Activated naive CD8-positive, alpha-beta T cell (primary cell): ENCODE data around the gene B4GALT1.

Source experiments
- H3K27ac Mint-ChIP-seq: one replicate; pipeline ENCODE4 v1.8.0; 2021; ENCODE audit warnings: mixed read lengths
- H3K27me3 Mint-ChIP-seq: one replicate; pipeline ENCODE4 v1.8.0; 2021; ENCODE audit warnings: mixed read lengths
- H3K36me3 Mint-ChIP-seq: one replicate; pipeline ENCODE4 v1.8.0; 2021; ENCODE audit warnings: mixed read lengths
- H3K4me1 Mint-ChIP-seq: one replicate; pipeline ENCODE4 v1.8.0; 2021; ENCODE audit warnings: low read depth, mixed read lengths
- H3K4me3 Mint-ChIP-seq: one replicate; pipeline ENCODE4 v1.8.0; 2021; ENCODE audit warnings: mild to moderate bottlenecking, mixed read lengths
- H3K9me3 Mint-ChIP-seq: one replicate; pipeline ENCODE4 v1.8.0; 2021; ENCODE audit warnings: low read depth, mixed read lengths

B4GALT1 gene

GRCh38 chr9:33142535-33142934 is 24.6 kb downstream of the B4GALT1 start:
- Mint-ChIP-seq H3K27ac (peak overlapping the region; percentile 71), H3K36me3 (no peaks in the 10 kb centered on the region), H3K27me3 (no peaks in the 10 kb centered on the region), H3K4me3 (peak overlapping the region; percentile 67), H3K9me3 (no peaks in the 10 kb centered on the region), H3K4me1 (peaks cover 88% of the 10 kb centered on the region)

GRCh38 chr9:33140401-33141360 is 26.5 kb downstream of the B4GALT1 start:
- no peaks in the 10 kb centered on the region for H3K9me3 Mint-ChIP-seq
- H3K27me3 Mint-ChIP-seq = no peaks in the 10 kb centered on the region
- peak overlapping the region; percentile 75 for H3K4me3 Mint-ChIP-seq
- H3K27ac Mint-ChIP-seq = peak overlapping the region; percentile 92
- H3K36me3 Mint-ChIP-seq = no peaks in the 10 kb centered on the region
- H3K4me1 Mint-ChIP-seq = peaks cover 90% of the 10 kb centered on the region

- no peaks in the 10 kb centered on the region for H3K36me3 Mint-ChIP-seq
- peak overlapping the region; percentile 41 for H3K27ac Mint-ChIP-seq
- peak overlapping the region; percentile 40 for H3K4me3 Mint-ChIP-seq
- H3K27me3 Mint-ChIP-seq = no peaks in the 10 kb centered on the region
- H3K9me3 Mint-ChIP-seq = no peaks in the 10 kb centered on the region
- H3K4me1 Mint-ChIP-seq = peaks cover 88% of the 10 kb centered on the region
Measured at GRCh38 chr9:33139421-33140228, 27.5 kb downstream of the B4GALT1 start.

- Mint-ChIP-seq H3K36me3 (no peaks in the 10 kb centered on the region), H3K4me1 (peaks cover 82% of the 10 kb centered on the region), H3K9me3 (no peaks in the 10 kb centered on the region), H3K27me3 (no peaks in the 10 kb centered on the region), H3K4me3 (peak overlapping the region; percentile 8), H3K27ac (peak overlapping the region; percentile 41)
Measured at GRCh38 chr9:33138768-33139167, 28.4 kb downstream of the B4GALT1 start.

GRCh38 chr9:33137781-33138264 is 29.3 kb downstream of the B4GALT1 start:
- Mint-ChIP-seq H3K27me3 (no peaks in the 10 kb centered on the region), H3K36me3 (no peaks in the 10 kb centered on the region), H3K9me3 (no peaks in the 10 kb centered on the region), H3K4me1 (peaks cover 75% of the 10 kb centered on the region), H3K27ac (peak overlapping the region; percentile 90), H3K4me3 (no peak overlapping the region)

GRCh38 chr9:33136721-33137670 is 30.1 kb downstream of the B4GALT1 start:
- Mint-ChIP-seq H3K4me1 (peaks cover 71% of the 10 kb centered on the region), H3K9me3 (no peaks in the 10 kb centered on the region), H3K36me3 (peaks cover 3% of the 10 kb centered on the region), H3K27me3 (no peaks in the 10 kb centered on the region), H3K4me3 (peak overlapping the region; percentile 63), H3K27ac (peak overlapping the region; percentile 90)

- H3K4me1 Mint-ChIP-seq = peaks cover 64% of the 10 kb centered on the region
- peaks cover 7% of the 10 kb centered on the region for H3K36me3 Mint-ChIP-seq
- H3K27me3 Mint-ChIP-seq = no peaks in the 10 kb centered on the region
- H3K27ac Mint-ChIP-seq = peak overlapping the region; percentile 36
- no peaks in the 10 kb centered on the region for H3K9me3 Mint-ChIP-seq
- peak overlapping the region; percentile 17 for H3K4me3 Mint-ChIP-seq
Measured at GRCh38 chr9:33135470-33135958, 31.6 kb downstream of the B4GALT1 start.

GRCh38 chr9:33135031-33135461 is 32.1 kb downstream of the B4GALT1 start:
- no peaks in the 10 kb centered on the region for H3K27me3 Mint-ChIP-seq
- no peaks in the 10 kb centered on the region for H3K9me3 Mint-ChIP-seq
- H3K27ac Mint-ChIP-seq = no peak overlapping the region
- peaks cover 64% of the 10 kb centered on the region for H3K4me1 Mint-ChIP-seq
- peaks cover 7% of the 10 kb centered on the region for H3K36me3 Mint-ChIP-seq
- no peak overlapping the region for H3K4me3 Mint-ChIP-seq

- Mint-ChIP-seq H3K9me3 (no peaks in the 10 kb centered on the region), H3K36me3 (peaks cover 10% of the 10 kb centered on the region), H3K4me3 (no peak overlapping the region), H3K27me3 (no peaks in the 10 kb centered on the region), H3K4me1 (peaks cover 48% of the 10 kb centered on the region), H3K27ac (no peak overlapping the region)
Measured at GRCh38 chr9:33133186-33133585, 34.0 kb downstream of the B4GALT1 start.

GRCh38 chr9:33131790-33132772 is 35.1 kb downstream of the B4GALT1 start:
- H3K4me1 Mint-ChIP-seq = peaks cover 37% of the 10 kb centered on the region
- H3K27ac Mint-ChIP-seq = peak overlapping the region; percentile 47
- no peaks in the 10 kb centered on the region for H3K27me3 Mint-ChIP-seq
- H3K4me3 Mint-ChIP-seq = no peak overlapping the region
- H3K9me3 Mint-ChIP-seq = no peaks in the 10 kb centered on the region
- peaks cover 17% of the 10 kb centered on the region for H3K36me3 Mint-ChIP-seq

- H3K27ac Mint-ChIP-seq = no peak overlapping the region
- H3K9me3 Mint-ChIP-seq = no peaks in the 10 kb centered on the region
- H3K27me3 Mint-ChIP-seq = no peaks in the 10 kb centered on the region
- peaks cover 17% of the 10 kb centered on the region for H3K36me3 Mint-ChIP-seq
- H3K4me1 Mint-ChIP-seq = peaks cover 31% of the 10 kb centered on the region
- no peak overlapping the region for H3K4me3 Mint-ChIP-seq
Measured at GRCh38 chr9:33130961-33131789, 36.0 kb downstream of the B4GALT1 start.
